Measurements from ENCODE around the gene FBXO40.

GRCh38 chr3:121642601-121643314 lies 49.6 kb downstream of the FBXO40 start:
- TF ChIP-seq CTCF (IDR thresholded peaks at IDR 0.05; ENCODE audit: poor library complexity) (no peak), EZH2 (IDR thresholded peaks at IDR 0.05; ENCODE audit: borderline replicate concordance) (no peak)

All from hepatocyte (in vitro differentiated cells).